Nephron (organoid): ENCODE results near the gene ATP2C1.

ENCODE experiments used
- H3K27ac Mint-ChIP-seq, 3 experiments: 2 replicates each; pipeline ENCODE4 v1.8.0; 2020; ENCODE audit warnings: mixed read lengths in 3 of 3, mild to moderate bottlenecking in 2 of 3, moderate library complexity in 1 of 3
- H3K27me3 Mint-ChIP-seq: 2 replicates; pipeline ENCODE4 v1.8.0; 2021; ENCODE audit warnings: low read depth, mild to moderate bottlenecking, moderate library complexity, mixed read lengths
- H3K36me3 Mint-ChIP-seq: 2 replicates; pipeline ENCODE4 v1.8.0; 2020; ENCODE audit warnings: low read depth, mixed read lengths
- H3K4me1 Mint-ChIP-seq: 2 replicates; pipeline ENCODE4 v1.8.0; 2020; ENCODE audit warnings: mixed read lengths
- H3K4me3 Mint-ChIP-seq, 3 experiments: 2 replicates each; pipeline ENCODE4 v1.8.0; 2020; ENCODE audit warnings: mild to moderate bottlenecking in 3 of 3, mixed read lengths in 3 of 3, moderate library complexity in 2 of 3
- H3K9me3 Mint-ChIP-seq: 2 replicates; pipeline ENCODE4 v1.8.0; 2020; ENCODE audit warnings: mixed read lengths
- CTCF ChIP-seq, 3 experiments: fragments of 200-600 bp; sonication (generic); IDR thresholded peaks; one replicate each; pipeline ENCODE4 v1.5.0; 2021; ENCODE audit warnings: antibody characterized with exemption in 3 of 3; ENCODE audit not compliant: unreplicated experiment in 3 of 3

ATP2C1 gene

GRCh38 chr3:130975251-130975650 is 81.4 kb downstream of the ATP2C1 start:
- Mint-ChIP-seq H3K27me3 (no peaks in the 10 kb centered on the region), H3K4me1 (no peaks in the 10 kb centered on the region), H3K9me3 (no peaks in the 10 kb centered on the region), H3K27ac (no peak overlapping the region), H3K36me3 (peaks cover 56% of the 10 kb centered on the region), H3K4me3 (no peak overlapping the region)
- TF ChIP-seq CTCF (IDR thresholded peaks at IDR 0.05; ENCODE audit: unreplicated experiment in 3 of 3) = no peak

GRCh38 chr3:130976706-130977105 is 82.8 kb downstream of the ATP2C1 start:
- TF ChIP-seq CTCF (IDR thresholded peaks at IDR 0.05; ENCODE audit: unreplicated experiment in 3 of 3) = no peak
- Mint-ChIP-seq H3K27ac (no peak overlapping the region), H3K4me1 (no peaks in the 10 kb centered on the region), H3K4me3 (no peak overlapping the region), H3K9me3 (no peaks in the 10 kb centered on the region), H3K27me3 (no peaks in the 10 kb centered on the region), H3K36me3 (peaks cover 53% of the 10 kb centered on the region)

DNA sequence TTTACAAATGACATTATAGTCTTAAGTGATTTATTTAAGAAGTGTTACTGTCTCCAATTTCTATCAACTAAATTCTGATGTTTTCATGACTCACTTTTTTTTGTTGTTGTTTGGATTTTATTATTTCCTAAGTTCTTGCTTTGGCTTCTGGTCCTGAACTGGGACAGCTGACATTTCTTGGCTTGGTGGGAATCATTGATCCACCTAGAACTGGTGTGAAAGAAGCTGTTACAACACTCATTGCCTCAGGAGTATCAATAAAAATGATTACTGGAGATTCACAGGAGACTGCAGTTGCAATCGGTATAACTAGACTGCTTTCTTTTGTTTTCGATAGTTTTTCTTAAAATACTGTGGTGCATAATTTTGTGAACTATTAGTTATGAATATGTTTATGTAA is 85.2 kb downstream of the ATP2C1 start:
- H3K27me3 Mint-ChIP-seq = no peaks in the 10 kb centered on the region

DNA sequence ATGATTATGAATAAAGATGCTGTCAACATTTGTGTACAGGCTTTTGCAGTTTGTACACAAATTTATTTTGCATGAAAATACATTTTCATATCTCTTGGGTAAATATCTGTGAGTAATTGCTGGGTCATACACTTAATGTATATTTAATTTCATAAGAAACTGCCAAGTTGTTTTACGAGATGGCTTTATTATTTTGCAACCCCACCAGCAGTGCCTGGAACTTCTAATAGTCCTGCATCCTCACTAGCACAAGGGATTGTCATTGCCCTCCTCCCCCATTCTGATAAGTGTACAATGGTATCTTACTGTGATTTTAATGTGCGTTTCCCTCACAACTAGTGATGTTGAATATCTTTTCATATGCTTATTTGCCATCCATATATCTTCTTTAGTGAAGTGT is 87.6 kb downstream of the ATP2C1 start:
- TF ChIP-seq CTCF (IDR thresholded peaks at IDR 0.05; ENCODE audit: unreplicated experiment in 3 of 3) = no peak
- H3K27me3 Mint-ChIP-seq = no peaks in the 10 kb centered on the region
- peaks cover 28% of the 10 kb centered on the region for H3K36me3 Mint-ChIP-seq
- H3K27ac Mint-ChIP-seq = no peak overlapping the region
- no peak overlapping the region for H3K4me3 Mint-ChIP-seq
- H3K4me1 Mint-ChIP-seq = no peaks in the 10 kb centered on the region
- no peaks in the 10 kb centered on the region for H3K9me3 Mint-ChIP-seq

More for the DNA sequence above, 85.2 kb downstream of the ATP2C1 start:
- no peak for TF ChIP-seq CTCF (IDR thresholded peaks at IDR 0.05; ENCODE audit: unreplicated experiment in 3 of 3)
- Mint-ChIP-seq H3K4me1 (no peaks in the 10 kb centered on the region), H3K36me3 (peaks cover 49% of the 10 kb centered on the region), H3K27ac (no peak overlapping the region), H3K4me3 (no peak overlapping the region), H3K9me3 (no peaks in the 10 kb centered on the region)

GRCh38 chr3:130990282-130990681 is 96.4 kb downstream of the ATP2C1 start:
- peaks cover 22% of the 10 kb centered on the region for H3K4me1 Mint-ChIP-seq
- no peaks in the 10 kb centered on the region for H3K9me3 Mint-ChIP-seq
- H3K27ac Mint-ChIP-seq = no peak overlapping the region
- H3K36me3 Mint-ChIP-seq = peaks cover 15% of the 10 kb centered on the region
- TF ChIP-seq CTCF (IDR thresholded peaks at IDR 0.05; ENCODE audit: unreplicated experiment in 3 of 3) = no peak
- H3K4me3 Mint-ChIP-seq = no peak overlapping the region
- H3K27me3 Mint-ChIP-seq = no peaks in the 10 kb centered on the region

DNA sequence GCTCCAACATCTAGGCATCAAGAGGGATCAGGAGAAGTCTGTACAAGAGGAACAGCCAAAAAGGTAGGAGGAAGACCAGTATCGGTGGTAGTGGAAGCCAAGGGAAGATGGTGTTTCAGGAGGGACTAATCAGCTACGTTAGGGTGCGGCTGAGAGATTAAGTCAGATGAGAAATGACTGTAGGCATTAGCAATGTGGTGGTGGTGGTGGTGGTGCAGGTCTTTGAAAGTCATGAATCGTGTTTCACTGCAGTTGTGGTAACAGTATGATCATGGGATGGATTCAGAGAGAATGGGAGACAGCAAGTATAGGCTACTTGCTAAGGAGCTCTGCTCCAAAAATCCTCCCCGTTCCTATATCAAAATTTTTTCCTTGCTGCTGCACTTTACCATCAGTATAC is 97.2 kb downstream of the ATP2C1 start:
- H3K4me3 Mint-ChIP-seq = no peak overlapping the region
- no peaks in the 10 kb centered on the region for H3K9me3 Mint-ChIP-seq
- no peaks in the 10 kb centered on the region for H3K27me3 Mint-ChIP-seq
- peaks cover 20% of the 10 kb centered on the region for H3K36me3 Mint-ChIP-seq
- H3K4me1 Mint-ChIP-seq = peaks cover 22% of the 10 kb centered on the region
- H3K27ac Mint-ChIP-seq = no peak overlapping the region
- no peak for TF ChIP-seq CTCF (IDR thresholded peaks at IDR 0.05; ENCODE audit: unreplicated experiment in 3 of 3)
